Right cardiac atrium (tissue), 5 donors: Measurements from ENCODE around the gene MYO5A. TPM values are rescaled to one million over a fixed set of nuclear protein-coding genes. Genes with fewer than 3 reads are reported as not detected.
"Not testable (repeated sequence)": the region's sequence is repeated elsewhere in the genome, so short reads cannot be mapped to it uniquely, and the experiment has no call there.

Source experiments
- ATAC-seq, 2 donors: fragments of 200-7000 bp; cut with Tn5 transposase; one replicate each; pipeline versions ENCODE4 v1.8.0 to v1.9.1; 2020; ENCODE audit warnings: moderate library complexity in 2 of 2, mild to moderate bottlenecking in 1 of 2
- DNase-seq, 3 donors: peaks; one replicate each; pipeline ENCODE4 v3.0.0-alpha.2; 2020
- H3K27ac ChIP-seq: one replicate; pipeline ENCODE4 v1.5.1; 2013; ENCODE audit warnings: mild to moderate bottlenecking, low read length, control low read depth, moderate library complexity
- H3K27me3 ChIP-seq: one replicate; pipeline ENCODE4 v1.6.1; 2013; ENCODE audit not compliant: control insufficient read depth, insufficient read depth
- H3K4me1 ChIP-seq: one replicate; pipeline ENCODE4 v1.6.1; 2013; ENCODE audit warnings: low read length; ENCODE audit not compliant: control insufficient read depth, insufficient read depth
- H3K4me3 ChIP-seq: one replicate; pipeline ENCODE4 v1.5.1; 2013; ENCODE audit warnings: low read length, control low read depth
- H3K9me3 ChIP-seq: one replicate; pipeline ENCODE4 v1.6.1; 2013; ENCODE audit warnings: low read length; ENCODE audit not compliant: control insufficient read depth
- WGBS: extraction: QIAGEN DNeasy Blood & Tissue Kit; methylation state at CpG from one replicate; pipeline ENCODE4 v1.1.7; 2013; 5-methylcytosine and 5-hydroxymethylcytosine counted together
- intact Hi-C, 4 donors: fragments of 100-400 bp; cut with DNase I; formaldehyde crosslinking; loops; one replicate each; pipeline versions ENCODE4 v1.11.0 to v1.14.0; 2022 to 2023
- polyA plus RNA-seq: library from polyadenylated mRNA; stranded (reverse); fragments of 200-250 nt; gene quantifications from one replicate; pipeline ENCODE4 v1.2.3, GENCODE V29; 2013
- total RNA-seq, 4 donors: library from RNA; stranded (reverse); fragmentation: NEBNext Ultra II Directional; extraction: Animal tissue kit (Norgen Biotek cat#: 25700); gene quantifications; one replicate each; pipeline ENCODE4 v1.2.1, GENCODE V29; 2021
- donor health status: healthy with polysubstance abuse.
- donor health status: DM: no; HTN: yes; CAD: no.
- donor health status: DM: no; HTN: no; CAD: no.
- donor health status: DM: no; HTN: yes; CAD: no; lungs with severe emphysema.
- donor health status: DM: yes; HTN: yes; CAD: no.

The MYO5A gene
- total and polyA plus RNA-seq, 5 donors: 4.1 to 17.7 (median 11.0) TPM

DNA sequence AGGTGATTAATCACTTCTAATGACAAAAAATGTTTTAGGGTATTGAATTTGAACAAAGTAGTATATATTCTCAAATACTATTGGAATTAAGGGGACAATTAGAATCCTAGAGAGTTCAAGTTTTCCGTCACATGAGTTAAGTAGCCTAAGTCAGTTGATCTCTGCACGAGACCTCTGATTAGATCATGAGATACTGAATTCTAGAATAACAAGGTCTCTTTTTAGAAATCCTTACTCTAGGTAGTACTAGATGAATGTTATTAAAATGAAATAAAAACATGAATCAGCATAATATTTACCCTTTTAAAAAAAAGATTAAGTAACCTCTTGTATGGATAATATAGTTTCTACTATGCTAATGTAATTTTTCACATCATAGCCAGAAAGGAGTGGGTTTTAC is 43.4 kb downstream of the MYO5A start:
- no peak overlapping the region for H3K4me3 ChIP-seq
- peaks cover 6% of the 10 kb centered on the region for H3K4me1 ChIP-seq
- intact Hi-C loops: no loop called here
- H3K9me3 ChIP-seq: no peaks in the 10 kb centered on the region
- no peaks in the 10 kb centered on the region for H3K27me3 ChIP-seq
- no peak for ATAC-seq
- 60% methylated on average over 2 of the region's 2 CpGs for WGBS
- H3K27ac ChIP-seq: no peak overlapping the region
- DNase-seq: no peak

DNA sequence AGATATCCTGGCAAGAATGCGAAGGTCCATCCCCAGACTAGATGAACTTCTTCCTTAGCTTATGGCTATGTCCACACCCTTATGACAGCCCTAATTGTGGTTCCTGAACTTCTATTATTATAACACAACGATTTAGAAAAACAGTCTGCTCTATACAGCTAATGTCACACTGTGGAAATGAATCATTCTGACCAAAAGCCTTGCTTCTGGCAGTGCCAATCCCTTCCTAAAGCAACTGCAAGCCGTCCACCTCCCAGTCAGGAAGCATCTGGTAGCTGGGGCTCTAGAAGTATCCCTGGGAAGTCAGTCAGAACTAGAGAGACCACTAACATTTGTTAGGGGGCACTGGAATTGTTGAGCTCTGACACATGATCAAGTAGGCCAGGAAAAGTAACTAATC is 45.0 kb downstream of the MYO5A start:
- H3K4me1 ChIP-seq: peaks cover 6% of the 10 kb centered on the region
- H3K9me3 ChIP-seq: no peaks in the 10 kb centered on the region
- H3K27ac ChIP-seq: no peak overlapping the region
- H3K27me3 ChIP-seq: no peaks in the 10 kb centered on the region
- no peak for DNase-seq
- peak in 1 of 2 donors; percentile 51 for ATAC-seq
- 61% methylated on average over 3 of the region's 3 CpGs for WGBS
- no peak overlapping the region for H3K4me3 ChIP-seq
- intact Hi-C loops: no loop called here

- ATAC-seq (peak; percentile 72 to 74), DNase-seq (no peak)
- H3K27me3 ChIP-seq: no peaks in the 10 kb centered on the region
- intact Hi-C loops: no loop called here
- no peak overlapping the region for H3K4me3 ChIP-seq
- peaks cover 4% of the 10 kb centered on the region for H3K4me1 ChIP-seq
- 50% methylated on average over 3 of the region's 3 CpGs for WGBS
- H3K27ac ChIP-seq: no peak overlapping the region
- H3K9me3 ChIP-seq: no peaks in the 10 kb centered on the region
Measured at GRCh38 chr15:52481915-52482314, 46.8 kb downstream of the MYO5A start.

- H3K27ac ChIP-seq: no peak overlapping the region
- H3K4me1 ChIP-seq: peaks cover 4% of the 10 kb centered on the region
- H3K9me3 ChIP-seq: no peaks in the 10 kb centered on the region
- ATAC-seq (no peak), DNase-seq (no peak)
- no peaks in the 10 kb centered on the region for H3K27me3 ChIP-seq
- 69% methylated on average over 1 of the region's 1 CpG for WGBS
- H3K4me3 ChIP-seq: no peak overlapping the region
- intact Hi-C loops: no loop called here
Measured at GRCh38 chr15:52480990-52481389, 47.7 kb downstream of the MYO5A start.

DNA sequence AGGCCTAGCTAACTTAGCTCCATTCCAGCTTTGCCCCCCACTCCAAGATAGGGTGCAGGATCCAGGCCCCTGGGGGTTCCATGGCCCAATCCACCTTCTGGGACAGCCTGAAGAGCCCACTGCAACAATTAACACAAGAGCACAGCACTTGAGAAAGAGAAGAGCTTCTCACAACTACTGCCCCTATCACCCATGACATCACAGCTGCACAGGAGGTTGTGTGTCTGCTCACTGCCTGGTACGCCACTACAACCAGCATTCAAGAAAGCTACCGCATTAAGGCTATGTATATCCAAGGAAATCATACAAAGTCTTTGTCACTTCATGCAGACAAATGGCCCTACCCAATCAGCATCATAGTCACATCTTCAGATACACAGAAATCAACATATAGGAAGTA is 62.0 kb downstream of the MYO5A start:
- H3K9me3 ChIP-seq: no peaks in the 10 kb centered on the region
- no peak for DNase-seq
- no peak overlapping the region for H3K27ac ChIP-seq
- no peak for ATAC-seq
- no peaks in the 10 kb centered on the region for H3K27me3 ChIP-seq
- intact Hi-C loops: no loop called here
- WGBS: 95% methylated on average over 2 of the region's 2 CpGs
- no peak overlapping the region for H3K4me3 ChIP-seq
- H3K4me1 ChIP-seq: peaks cover 10% of the 10 kb centered on the region

- 60% methylated on average over 2 of the region's 2 CpGs for WGBS
- peaks cover 10% of the 10 kb centered on the region for H3K4me1 ChIP-seq
Measured at GRCh38 chr15:52466134-52466701, 62.5 kb downstream of the MYO5A start.

GRCh38 chr15:52464478-52464877 is 64.2 kb downstream of the MYO5A start:
- no peak for DNase-seq
- intact Hi-C loops: no loop called here
- Histone ChIP-seq H3K27ac (no peak overlapping the region), H3K9me3 (no peaks in the 10 kb centered on the region), H3K27me3 (no peaks in the 10 kb centered on the region), H3K4me3 (no peak overlapping the region), H3K4me1 (peaks cover 10% of the 10 kb centered on the region)
- peak in 1 of 2 donors; percentile 32 for ATAC-seq
- WGBS: 73% methylated on average over 3 of the region's 3 CpGs

More at GRCh38 chr15:52466134-52466701, 62.5 kb downstream of the MYO5A start:
- Histone ChIP-seq H3K27ac (no peak overlapping the region), H3K27me3 (no peaks in the 10 kb centered on the region), H3K9me3 (no peaks in the 10 kb centered on the region), H3K4me3 (no peak overlapping the region)
- ATAC-seq (peak; percentile 74 to 76), DNase-seq (peak; percentile 37 to 74 (median 72))
- intact Hi-C loops: no loop called here

DNA sequence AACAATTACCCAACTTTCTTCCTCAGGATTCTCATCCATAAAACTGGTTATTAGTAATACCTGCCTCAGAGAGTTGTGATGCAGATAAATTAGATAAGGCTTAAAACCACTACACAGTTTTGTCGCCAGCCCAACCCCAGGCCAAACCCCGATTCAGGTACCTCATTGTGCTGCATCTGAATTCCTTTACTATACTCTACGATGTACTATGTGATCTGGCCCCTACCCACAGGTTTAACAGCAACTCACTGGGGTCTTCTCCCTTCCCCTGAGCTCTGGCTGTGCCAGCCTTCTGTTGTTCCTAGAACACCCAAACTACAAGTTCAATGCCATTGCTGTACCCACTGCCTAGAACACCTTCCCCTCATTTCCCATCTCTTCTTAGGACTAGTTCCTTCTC is 64.6 kb downstream of the MYO5A start:
- DNase-seq (no peak), ATAC-seq (no peak)
- Histone ChIP-seq H3K4me1 (peaks cover 10% of the 10 kb centered on the region), H3K27me3 (no peaks in the 10 kb centered on the region), H3K4me3 (no peak overlapping the region), H3K27ac (no peak overlapping the region), H3K9me3 (no peaks in the 10 kb centered on the region)
- intact Hi-C loops: no loop called here
- 96% methylated on average over 3 of the region's 3 CpGs for WGBS

DNA sequence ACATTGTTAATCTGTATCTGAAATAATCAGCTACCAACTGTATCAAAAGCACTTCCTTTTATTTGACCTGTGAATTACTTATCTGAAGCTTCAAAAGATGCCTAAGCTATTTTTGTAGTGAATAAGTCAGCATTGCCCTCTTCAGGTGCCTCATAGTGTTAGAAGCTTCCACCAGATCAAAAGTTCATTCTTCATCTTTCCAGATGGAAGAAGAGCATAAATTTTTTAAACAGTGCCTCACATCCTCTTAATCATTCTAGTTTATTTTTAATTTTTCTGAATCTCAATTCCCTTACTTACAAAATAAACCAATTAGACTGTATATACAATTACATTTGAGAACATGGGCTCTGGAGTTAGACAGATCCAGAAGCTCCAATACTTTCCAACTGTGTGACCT is 65.0 kb downstream of the MYO5A start:
- Histone ChIP-seq H3K9me3 (no peaks in the 10 kb centered on the region), H3K27me3 (no peaks in the 10 kb centered on the region), H3K27ac (no peak overlapping the region), H3K4me1 (peaks cover 10% of the 10 kb centered on the region), H3K4me3 (no peak overlapping the region)
- ATAC-seq (no peak), DNase-seq (no peak)
- intact Hi-C loops: no loop called here

DNA sequence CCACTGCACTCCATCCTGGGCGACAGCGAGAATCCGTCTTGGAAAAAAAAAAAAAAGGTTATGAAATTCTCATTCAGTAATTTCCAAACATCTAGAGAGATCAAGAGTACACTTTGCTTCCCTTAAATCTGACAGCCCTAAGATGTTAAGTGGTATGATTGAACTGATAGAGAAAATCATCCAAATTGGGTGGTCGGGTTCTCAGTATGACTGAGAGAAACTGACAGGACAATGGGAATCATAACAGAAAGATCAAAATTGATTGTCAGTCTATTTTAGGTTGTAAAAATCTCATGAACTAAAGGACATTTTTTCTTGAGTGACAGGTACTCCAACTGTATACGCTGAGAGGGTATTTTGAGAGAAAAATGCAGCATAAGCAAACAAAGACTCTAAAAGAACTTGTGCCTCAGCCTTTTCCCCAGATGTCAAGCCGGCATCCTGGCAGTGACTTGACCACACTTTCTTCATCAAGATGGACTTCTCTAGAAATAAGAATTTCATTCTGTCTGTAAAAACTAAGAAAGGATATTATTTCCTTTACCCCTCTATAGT is 65.8 kb downstream of the MYO5A start:
- DNase-seq (no peak), ATAC-seq (no peak)
- no peaks in the 10 kb centered on the region for H3K27me3 ChIP-seq
- H3K27ac ChIP-seq: no peak overlapping the region
- no peaks in the 10 kb centered on the region for H3K9me3 ChIP-seq
- no peak overlapping the region for H3K4me3 ChIP-seq
- intact Hi-C loops: no loop called here
- 87% methylated on average over 6 of the region's 6 CpGs for WGBS
- peaks cover 10% of the 10 kb centered on the region for H3K4me1 ChIP-seq

DNA sequence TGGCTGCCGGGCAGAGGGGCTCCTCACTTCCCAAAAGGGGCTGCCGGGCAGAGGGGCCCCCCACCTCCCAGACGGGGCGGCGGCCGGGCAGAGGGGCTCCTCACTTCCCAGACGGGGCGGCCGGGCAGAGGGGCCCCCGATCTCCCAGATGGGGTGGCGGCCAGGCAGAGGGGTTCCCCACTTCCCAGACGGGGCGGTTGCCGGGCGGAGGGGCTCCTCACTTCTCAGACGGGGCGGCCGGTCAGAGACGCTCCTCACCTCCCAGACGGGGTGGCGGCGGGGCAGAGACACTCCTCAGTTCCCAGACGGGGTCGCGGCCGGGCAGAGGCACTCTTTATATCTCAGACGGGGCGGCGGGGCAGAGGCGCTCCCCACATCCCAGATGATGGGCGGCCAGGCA is 69.0 kb downstream of the MYO5A start:
- H3K4me3 ChIP-seq, intact Hi-C loops, H3K27me3 ChIP-seq, H3K4me1 ChIP-seq, ATAC-seq, H3K27ac ChIP-seq, H3K9me3 ChIP-seq: not testable (repeated sequence)
- WGBS: 97% methylated on average over 31 of the region's 31 CpGs
- DNase-seq: peak in 1 of 3 donors; percentile 57

DNA sequence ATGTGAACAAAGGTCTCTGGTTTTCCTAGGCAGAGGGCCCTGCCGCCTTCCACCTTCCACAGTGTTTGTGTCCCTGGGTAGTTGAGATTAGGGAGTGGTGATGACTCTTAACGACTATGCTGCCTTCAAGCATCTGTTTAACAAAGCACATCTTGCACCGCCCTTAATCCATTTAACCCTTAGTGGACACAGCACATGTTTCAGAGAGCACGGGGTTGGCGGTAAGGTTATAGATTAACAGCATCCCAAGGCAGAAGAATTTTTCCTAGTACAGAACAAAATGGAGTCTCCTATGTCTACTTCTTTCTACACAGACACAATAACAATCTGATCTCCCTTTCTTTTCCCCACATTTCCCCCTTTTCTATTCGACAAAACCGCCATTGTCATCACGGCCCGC is 69.4 kb downstream of the MYO5A start:
- H3K9me3 ChIP-seq, H3K4me1 ChIP-seq, H3K4me3 ChIP-seq, H3K27ac ChIP-seq, intact Hi-C loops, H3K27me3 ChIP-seq, ATAC-seq, DNase-seq: not testable (repeated sequence)
- WGBS: 84% methylated on average over 9 of the region's 9 CpGs
